Karpas-422 (cell line): ENCODE data around the gene NOX5. TPM values are rescaled to one million over a fixed set of nuclear protein-coding genes. Genes with fewer than 3 reads are reported as not detected.

Experiments used
- DNase-seq: peaks from one replicate; pipeline ENCODE4 v3.0.0-alpha.2; 2015
- H2AFZ ChIP-seq: fragments of 200-600 bp; sonication (generic); 2 replicates; pipeline ENCODE4 v1.6.1; 2014; ENCODE audit warnings: antibody characterized with exemption, low read length, mixed read lengths
- H3K27ac ChIP-seq: fragments of 200-600 bp; sonication (generic); 2 replicates; pipeline ENCODE4 v1.5.1; 2014; ENCODE audit warnings: mild to moderate bottlenecking, low read length, moderate library complexity
- H3K27me3 ChIP-seq: fragments of 200-600 bp; sonication (generic); 2 replicates; pipeline ENCODE4 v1.6.1; 2014; ENCODE audit warnings: low read length, mixed read lengths
- H3K36me3 ChIP-seq: fragments of 200-600 bp; sonication (generic); 2 replicates; pipeline ENCODE4 v1.6.1; 2014; ENCODE audit warnings: low read length, mixed read lengths; ENCODE audit not compliant: insufficient read depth
- H3K4me1 ChIP-seq: fragments of 200-600 bp; sonication (generic); 2 replicates; pipeline ENCODE4 v1.6.1; 2014; ENCODE audit warnings: mild to moderate bottlenecking, low read length, mixed read lengths
- H3K4me2 ChIP-seq: fragments of 200-600 bp; sonication (generic); 2 replicates; pipeline ENCODE4 v1.6.1; 2014; ENCODE audit warnings: low read length, low read depth, mild to moderate bottlenecking; ENCODE audit not compliant: poor library complexity, severe bottlenecking
- H3K4me3 ChIP-seq: fragments of 200-600 bp; sonication (generic); 2 replicates; pipeline ENCODE4 v1.5.1; 2014; ENCODE audit warnings: mild to moderate bottlenecking, antibody characterized with exemption, low read length, mixed read lengths
- H3K79me2 ChIP-seq: fragments of 200-600 bp; sonication (generic); 2 replicates; pipeline ENCODE4 v1.6.1; 2014; ENCODE audit warnings: mild to moderate bottlenecking, low read length, mixed read lengths
- H3K9ac ChIP-seq: fragments of 200-600 bp; sonication (generic); 2 replicates; pipeline ENCODE4 v1.6.0; 2014; ENCODE audit warnings: low read length
- H3K9me2 ChIP-seq: fragments of 200-600 bp; sonication (generic), shearing (Covaris generic); replicated peaks from 2 replicates; pipeline ENCODE4 v1.6.0; 2014; ENCODE audit warnings: mild to moderate bottlenecking, low read length, moderate library complexity; ENCODE audit not compliant: insufficient read depth
- H3K9me3 ChIP-seq: fragments of 300-700, 200-600 bp; sonication (generic); 2 replicates; pipeline ENCODE4 v1.6.1; 2014; ENCODE audit warnings: low read length, mixed read lengths
- H4K20me1 ChIP-seq: fragments of 200-600 bp; sonication (generic); 2 replicates; pipeline ENCODE4 v1.6.1; 2014; ENCODE audit warnings: mild to moderate bottlenecking, antibody characterized with exemption, low read length, low read depth; ENCODE audit not compliant: insufficient read depth
- total RNA-seq: library from RNA; depleted of rRNA; stranded (reverse); fragments of >200 nt; shearing (Covaris generic); gene quantifications from 2 replicates; pipeline ENCODE4 v1.2.3, GENCODE V29; 2014; ENCODE audit warnings: low replicate concordance

The NOX5 gene
- total RNA-seq, 1 experiment from 2014 or later = not detected

DNA sequence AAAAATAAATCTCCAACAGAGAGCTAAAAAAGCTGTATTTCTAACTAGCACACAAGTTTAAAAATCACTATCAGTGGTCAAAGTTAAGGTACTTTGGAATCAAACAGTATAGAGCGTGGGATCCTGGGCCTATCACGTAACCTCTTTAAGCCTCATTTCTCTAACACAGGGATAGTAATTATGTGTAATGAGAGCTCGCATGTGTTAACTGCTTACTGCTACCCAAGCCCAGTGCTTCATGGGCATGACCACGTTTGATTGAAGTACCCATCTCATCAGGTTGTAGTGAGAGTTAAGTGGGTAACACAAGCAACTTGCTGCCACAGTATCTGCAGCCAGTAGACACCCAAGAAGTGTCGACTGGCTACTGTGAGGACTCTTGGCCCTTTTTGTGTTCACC, 28.2 kb upstream of the NOX5 start:
- no peaks in the 10 kb centered on the region for H4K20me1 ChIP-seq
- no peaks in the 10 kb centered on the region for H3K9me3 ChIP-seq
- H3K79me2 ChIP-seq = no peaks in the 10 kb centered on the region
- H3K27ac ChIP-seq = no peak overlapping the region
- no peaks in the 10 kb centered on the region for H3K9me2 ChIP-seq
- no peak overlapping the region for H2AFZ ChIP-seq
- H3K36me3 ChIP-seq = no peaks in the 10 kb centered on the region
- peak; percentile 27 for DNase-seq
- H3K4me1 ChIP-seq = no peaks in the 10 kb centered on the region
- H3K4me3 ChIP-seq = no peak overlapping the region
- H3K4me2 ChIP-seq = no peak overlapping the region
- no peaks in the 10 kb centered on the region for H3K27me3 ChIP-seq
- no peak overlapping the region for H3K9ac ChIP-seq

DNA sequence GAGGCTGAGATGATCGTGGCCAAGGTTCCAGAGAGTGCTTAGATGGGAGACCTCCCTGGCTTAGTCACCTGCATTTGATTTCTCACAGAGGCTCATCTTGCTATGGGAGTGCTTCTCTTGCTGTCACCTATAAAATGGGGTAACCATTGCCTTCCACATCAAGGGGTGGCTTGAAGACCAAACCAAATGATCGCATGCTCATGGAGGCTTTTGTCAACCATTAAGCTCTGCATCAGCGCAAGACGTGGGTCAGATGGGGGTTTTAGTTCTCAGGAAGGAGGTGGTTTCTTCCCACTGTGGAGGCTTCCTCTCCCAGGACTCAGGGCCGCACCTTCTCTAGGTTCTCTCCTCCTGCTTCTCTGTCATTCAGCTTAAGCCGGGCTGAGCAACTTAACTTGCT, 27.4 kb upstream of the NOX5 start:
- Histone ChIP-seq H3K4me3 (no peak overlapping the region), H3K36me3 (no peaks in the 10 kb centered on the region), H3K27me3 (no peaks in the 10 kb centered on the region), H3K9me2 (no peaks in the 10 kb centered on the region), H3K9ac (no peak overlapping the region), H3K9me3 (no peaks in the 10 kb centered on the region), H2AFZ (no peak overlapping the region), H4K20me1 (no peaks in the 10 kb centered on the region), H3K4me2 (no peak overlapping the region), H3K79me2 (no peaks in the 10 kb centered on the region), H3K27ac (no peak overlapping the region), H3K4me1 (no peaks in the 10 kb centered on the region)
- peak; percentile 24 for DNase-seq

DNA sequence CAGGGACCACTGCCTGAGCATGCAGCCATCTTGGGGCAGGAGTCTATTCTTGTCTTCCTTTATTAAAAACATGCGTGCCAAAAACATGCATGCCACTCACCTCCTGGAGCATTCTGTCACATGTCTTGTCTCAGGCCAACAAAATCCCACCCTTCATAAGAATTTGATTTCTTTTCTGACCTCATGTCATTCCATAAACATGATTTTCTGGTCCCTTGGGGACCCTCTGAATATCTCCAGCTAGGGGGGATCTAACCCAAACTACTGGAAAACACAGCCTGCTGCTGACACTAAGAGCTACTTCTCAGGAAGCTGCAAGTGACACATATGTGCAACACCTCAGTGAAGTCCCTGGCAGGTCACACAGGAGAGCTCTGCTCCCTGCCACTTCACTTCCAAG, 26.8 kb upstream of the NOX5 start:
- Histone ChIP-seq H3K36me3 (no peaks in the 10 kb centered on the region), H2AFZ (no peak overlapping the region), H3K9me3 (no peaks in the 10 kb centered on the region), H3K4me3 (no peak overlapping the region), H3K4me1 (no peaks in the 10 kb centered on the region), H3K4me2 (no peak overlapping the region), H4K20me1 (no peaks in the 10 kb centered on the region), H3K27me3 (no peaks in the 10 kb centered on the region), H3K9ac (no peak overlapping the region), H3K9me2 (no peaks in the 10 kb centered on the region), H3K27ac (no peak overlapping the region), H3K79me2 (no peaks in the 10 kb centered on the region)
- peak; percentile 16 for DNase-seq

DNA sequence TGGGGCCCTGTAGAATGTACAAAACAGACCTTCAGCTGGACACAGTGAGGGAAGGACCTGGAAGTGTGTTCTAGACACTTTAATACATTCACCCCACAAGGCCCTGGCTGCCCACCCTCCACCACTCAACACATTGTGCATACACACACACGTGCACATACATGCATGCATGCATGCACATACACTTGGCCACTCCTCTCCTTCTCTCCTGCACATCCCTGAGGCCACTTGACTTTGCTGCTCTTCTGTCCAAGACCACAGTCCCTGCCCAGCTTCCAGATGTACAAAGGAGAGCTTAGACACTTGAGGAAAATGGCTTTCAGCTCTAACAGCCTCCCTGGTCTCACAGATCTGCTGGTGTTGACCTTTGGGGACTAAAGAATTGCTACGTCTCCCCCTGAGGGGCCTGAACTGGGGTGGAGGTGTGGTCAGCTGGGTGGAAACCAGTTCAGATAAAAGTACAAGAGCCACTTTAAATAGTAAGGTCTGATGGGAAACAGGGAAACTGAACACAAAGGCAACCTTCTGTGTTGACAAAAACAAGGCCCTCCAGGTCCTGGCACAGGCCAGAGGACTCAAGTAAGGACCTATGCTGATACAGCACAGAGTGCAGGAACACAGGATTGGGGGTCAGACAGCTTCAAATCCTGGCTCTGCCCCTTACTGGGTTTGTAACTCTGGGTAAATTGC, 24.8 kb upstream of the NOX5 start:
- no peaks in the 10 kb centered on the region for H3K4me1 ChIP-seq
- H3K4me3 ChIP-seq = no peak overlapping the region
- H3K27ac ChIP-seq = no peak overlapping the region
- H3K9me2 ChIP-seq = no peaks in the 10 kb centered on the region
- no peak overlapping the region for H2AFZ ChIP-seq
- H3K79me2 ChIP-seq = no peaks in the 10 kb centered on the region
- H3K27me3 ChIP-seq = no peaks in the 10 kb centered on the region
- no peaks in the 10 kb centered on the region for H3K36me3 ChIP-seq
- no peak overlapping the region for H3K9ac ChIP-seq
- H4K20me1 ChIP-seq = no peaks in the 10 kb centered on the region
- H3K4me2 ChIP-seq = no peak overlapping the region
- peak; percentile 12 for DNase-seq
- no peaks in the 10 kb centered on the region for H3K9me3 ChIP-seq

DNA sequence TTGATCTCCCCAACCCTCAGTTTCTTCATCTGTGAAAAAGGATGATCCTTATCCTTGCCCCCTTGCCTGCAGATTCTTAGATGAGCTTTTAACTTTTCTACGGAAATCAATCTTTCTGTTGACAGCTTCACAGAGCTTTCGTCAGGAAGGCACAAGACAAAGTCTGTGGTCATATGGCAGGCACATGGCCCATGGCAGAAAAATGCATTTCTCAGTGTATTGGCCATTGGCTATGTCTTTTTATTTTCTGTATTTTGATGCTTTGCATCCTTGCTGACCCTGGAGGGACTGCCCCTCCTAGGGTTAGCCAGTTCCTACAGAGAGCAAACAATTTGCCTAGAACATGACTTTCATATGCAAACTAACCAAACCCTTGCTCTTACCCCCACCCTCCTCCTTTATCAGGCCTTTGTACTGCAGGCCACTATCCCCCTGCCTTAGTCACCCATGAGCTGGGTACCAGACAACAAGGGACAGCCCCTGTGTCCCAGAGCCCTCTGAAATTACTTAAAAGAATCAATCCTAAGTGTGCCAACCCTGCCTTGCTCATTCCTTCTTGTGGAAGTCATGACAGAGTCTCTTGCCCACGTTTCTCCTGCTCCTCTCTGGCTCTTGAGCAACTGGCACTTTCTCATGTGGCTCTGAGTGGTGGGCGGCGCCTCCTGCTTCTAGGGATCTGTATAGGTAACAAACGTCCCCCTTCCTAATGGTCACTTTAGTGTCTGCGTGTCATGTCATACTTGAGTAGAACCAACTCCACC, 24.1 kb upstream of the NOX5 start:
- H3K4me3 ChIP-seq = no peak overlapping the region
- H3K36me3 ChIP-seq = no peaks in the 10 kb centered on the region
- H4K20me1 ChIP-seq = no peaks in the 10 kb centered on the region
- H3K9me2 ChIP-seq = no peaks in the 10 kb centered on the region
- no peak for DNase-seq
- no peak overlapping the region for H3K27ac ChIP-seq
- H3K4me1 ChIP-seq = no peaks in the 10 kb centered on the region
- no peaks in the 10 kb centered on the region for H3K79me2 ChIP-seq
- H3K27me3 ChIP-seq = no peaks in the 10 kb centered on the region
- no peak overlapping the region for H3K9ac ChIP-seq
- no peak overlapping the region for H2AFZ ChIP-seq
- H3K9me3 ChIP-seq = no peaks in the 10 kb centered on the region
- H3K4me2 ChIP-seq = no peak overlapping the region

DNA sequence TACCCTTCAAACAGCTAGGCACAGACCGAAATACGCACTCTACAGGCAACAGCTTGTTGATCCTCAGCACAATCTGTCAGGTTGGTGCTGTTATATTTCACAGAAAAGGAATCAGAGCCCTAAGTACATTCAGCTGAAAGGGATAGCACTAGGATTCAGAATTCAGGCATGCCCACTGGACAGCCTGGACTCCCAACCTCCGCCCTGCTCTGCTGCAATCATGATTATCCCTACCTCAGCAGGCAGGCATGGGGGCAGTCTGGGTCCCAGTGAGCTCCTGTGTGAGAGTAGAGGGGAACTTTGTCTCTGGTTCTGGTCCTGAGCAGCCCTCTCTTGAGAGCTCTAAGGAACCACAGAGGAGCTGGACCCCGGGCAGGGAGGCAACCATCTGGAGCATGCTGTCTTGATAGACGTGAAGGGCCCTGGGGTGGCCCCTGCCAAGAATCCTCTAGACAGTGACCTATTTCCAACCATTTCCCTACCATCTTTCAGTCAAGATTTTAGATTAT, 23.4 kb upstream of the NOX5 start:
- Histone ChIP-seq H3K4me2 (no peak overlapping the region), H2AFZ (no peak overlapping the region), H3K27ac (no peak overlapping the region), H3K9me3 (no peaks in the 10 kb centered on the region), H3K79me2 (no peaks in the 10 kb centered on the region), H3K9me2 (no peaks in the 10 kb centered on the region), H3K9ac (no peak overlapping the region), H3K36me3 (no peaks in the 10 kb centered on the region), H3K27me3 (no peaks in the 10 kb centered on the region), H4K20me1 (no peaks in the 10 kb centered on the region), H3K4me3 (no peak overlapping the region), H3K4me1 (no peaks in the 10 kb centered on the region)
- no peak for DNase-seq

DNA sequence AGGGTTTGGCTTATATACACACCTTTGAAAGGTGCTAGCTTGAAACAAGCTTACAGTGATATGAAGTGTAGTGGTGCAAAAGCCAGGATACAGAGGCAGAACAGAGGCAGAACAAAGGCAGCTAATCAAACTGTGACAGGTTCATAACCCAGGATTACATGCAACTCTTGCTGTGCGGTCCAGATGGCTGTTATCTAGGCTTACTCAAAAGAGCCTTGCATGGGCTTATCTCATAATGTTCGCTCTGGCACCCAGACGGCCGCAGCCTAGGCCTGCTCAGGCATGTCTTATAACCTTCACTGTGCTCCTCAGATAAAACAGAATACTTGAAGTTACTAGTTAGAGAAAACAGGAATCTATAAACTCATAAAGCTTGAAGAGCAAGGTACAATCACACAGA, 22.8 kb upstream of the NOX5 start:
- peak; percentile 25 for DNase-seq

DNA sequence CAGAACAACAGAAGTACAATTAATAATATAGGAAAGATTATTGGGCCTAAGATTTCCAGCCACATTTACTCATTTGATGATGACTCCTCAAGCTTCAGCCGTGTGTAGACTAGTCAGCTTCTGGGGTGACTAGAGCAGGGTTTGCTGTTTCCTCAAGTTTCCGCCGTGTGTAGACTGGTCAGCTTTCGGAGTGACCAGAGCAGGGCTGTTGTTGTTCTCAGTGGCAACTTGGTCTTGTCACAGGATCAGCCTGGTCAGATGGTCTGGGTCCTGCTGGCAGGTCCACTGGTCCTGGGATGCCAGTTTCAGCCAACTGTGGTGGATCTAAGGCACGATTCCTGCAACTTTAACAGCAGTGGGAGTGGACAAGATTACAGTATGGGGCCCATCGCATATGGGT, 21.8 kb upstream of the NOX5 start:
- no peak overlapping the region for H3K4me2 ChIP-seq

More for the DNA sequence above, 22.8 kb upstream of the NOX5 start:
- Histone ChIP-seq H3K9ac (no peak overlapping the region), H3K27me3 (no peaks in the 10 kb centered on the region), H2AFZ (no peak overlapping the region), H3K4me3 (no peak overlapping the region), H3K4me2 (no peak overlapping the region), H3K27ac (no peak overlapping the region), H3K36me3 (no peaks in the 10 kb centered on the region), H3K9me2 (no peaks in the 10 kb centered on the region), H4K20me1 (no peaks in the 10 kb centered on the region), H3K79me2 (no peaks in the 10 kb centered on the region), H3K4me1 (no peaks in the 10 kb centered on the region), H3K9me3 (no peaks in the 10 kb centered on the region)

More for the DNA sequence above, 21.8 kb upstream of the NOX5 start:
- no peak overlapping the region for H3K27ac ChIP-seq
- no peak overlapping the region for H3K9ac ChIP-seq
- H3K9me3 ChIP-seq = no peaks in the 10 kb centered on the region
- no peaks in the 10 kb centered on the region for H3K9me2 ChIP-seq
- H3K79me2 ChIP-seq = no peaks in the 10 kb centered on the region
- H4K20me1 ChIP-seq = no peaks in the 10 kb centered on the region
- peak; percentile 21 for DNase-seq
- no peaks in the 10 kb centered on the region for H3K27me3 ChIP-seq
- H3K4me3 ChIP-seq = no peak overlapping the region
- H3K36me3 ChIP-seq = no peaks in the 10 kb centered on the region
- H3K4me1 ChIP-seq = no peaks in the 10 kb centered on the region
- no peak overlapping the region for H2AFZ ChIP-seq
